IMR-90 (cell line): Measurements from ENCODE around the gene WDR47. TPM values are rescaled to one million over a fixed set of nuclear protein-coding genes. Genes with fewer than 3 reads are reported as not detected.

ENCODE experiments used
- ATAC-seq: fragments of 200-7000 bp; cut with Tn5 transposase; 2 replicates; pipeline ENCODE4 v1.9.1; 2020; ENCODE audit warnings: low read depth, mild to moderate bottlenecking, moderate library complexity
- BruUV-seq: library from RNA; stranded (reverse); fragments of 400-500 nt; replicated peaks from 2 replicates; lab custom pipeline; 2021; lab: Mats Ljungman, UMichigan
- CTCF ChIA-PET: fragments of 300-600 bp; formaldehyde crosslinking; extraction: SDS; loops from one replicate; lab custom pipeline; 2021; ENCODE audit warnings: antibody characterized with exemption; lab: Yijun Ruan, JAX
- POLR2A ChIA-PET: fragments of 300-600 bp; sonication (Branson Sonifier 250); formaldehyde crosslinking; loops from one replicate; lab custom pipeline; 2022; ENCODE audit warnings: antibody characterized with exemption; ENCODE audit not compliant: unreplicated experiment; lab: Charles Lee
- DNase-seq: peaks from one replicate; pipeline ENCODE4 v3.0.0; 2013
- H2AFZ ChIP-seq: replicated peaks from 2 replicates; pipeline ENCODE3; 2013; ENCODE audit warnings: low read length, mild to moderate bottlenecking; ENCODE audit not compliant: poor library complexity
- H2AK5ac ChIP-seq: 2 replicates; pipeline ENCODE4 v1.6.1; 2013; ENCODE audit warnings: low read depth, low read length, inconsistent platforms
- H2AK9ac ChIP-seq: replicated peaks from 2 replicates; pipeline ENCODE3; 2013; ENCODE audit warnings: mild to moderate bottlenecking, low read depth, low read length, moderate library complexity; ENCODE audit not compliant: poor library complexity
- H2BK120ac ChIP-seq: 2 replicates; pipeline ENCODE4 v1.6.1; 2013; ENCODE audit warnings: low read depth, low read length, inconsistent platforms
- H2BK15ac ChIP-seq: 3 replicates; pipeline ENCODE4 v1.6.1; 2013; ENCODE audit warnings: low read depth, low read length, inconsistent platforms
- H2BK20ac ChIP-seq: 2 replicates; pipeline ENCODE4 v1.6.1; 2013; ENCODE audit warnings: low read depth, mild to moderate bottlenecking, inconsistent platforms, low read length, moderate library complexity
- H2BK5ac ChIP-seq: 2 replicates; pipeline ENCODE4 v1.6.1; 2013; ENCODE audit warnings: mild to moderate bottlenecking, low read depth, low read length, inconsistent platforms; ENCODE audit not compliant: poor library complexity, severe bottlenecking
- H3K14ac ChIP-seq: replicated peaks from 2 replicates; pipeline ENCODE4 v1.6.1; 2013; ENCODE audit warnings: low read depth, low read length, inconsistent platforms
- H3K18ac ChIP-seq: 2 replicates; pipeline ENCODE4 v1.6.1; 2013; ENCODE audit warnings: low read depth, low read length, control low read depth
- H3K23ac ChIP-seq: 2 replicates; pipeline ENCODE4 v1.6.1; 2013; ENCODE audit warnings: low read depth, low read length, inconsistent platforms
- H3K27ac ChIP-seq: 2 replicates; pipeline ENCODE4 v1.5.1; 2013; ENCODE audit warnings: mild to moderate bottlenecking, control low read depth, low read length; ENCODE audit not compliant: insufficient read depth
- H3K27me3 ChIP-seq: 2 replicates; pipeline ENCODE4 v1.6.1; 2013; ENCODE audit warnings: low read length; ENCODE audit not compliant: control insufficient read depth, insufficient read depth
- H3K36me3 ChIP-seq: 2 replicates; pipeline ENCODE4 v1.6.1; 2013; ENCODE audit warnings: low read length, mixed read lengths; ENCODE audit not compliant: control insufficient read depth, insufficient read depth
- H3K4ac ChIP-seq: 2 replicates; pipeline ENCODE4 v1.6.1; 2013; ENCODE audit warnings: low read depth, low read length, inconsistent platforms
- H3K4me1 ChIP-seq: 2 replicates; pipeline ENCODE4 v1.6.1; 2013; ENCODE audit warnings: low read length, mixed read lengths; ENCODE audit not compliant: control insufficient read depth, insufficient read depth
- H3K4me2 ChIP-seq: 2 replicates; pipeline ENCODE4 v1.6.1; 2013; ENCODE audit warnings: low read depth, mild to moderate bottlenecking, control low read depth, low read length, moderate library complexity
- H3K4me3 ChIP-seq: 2 replicates; pipeline ENCODE4 v1.5.1; 2013; ENCODE audit warnings: low read depth, mild to moderate bottlenecking, control low read depth, low read length, moderate library complexity; ENCODE audit not compliant: insufficient read depth
- H3K56ac ChIP-seq: 2 replicates; pipeline ENCODE4 v1.6.1; 2013; ENCODE audit warnings: low read length, inconsistent platforms; ENCODE audit not compliant: insufficient read depth; ENCODE audit errors: extremely low read depth
- H3K79me1 ChIP-seq, 2 experiments: 2 replicates each; pipeline ENCODE4 v1.6.1; 2013; ENCODE audit warnings: low read length in 2 of 2, inconsistent platforms in 1 of 2, low read depth in 1 of 2
- H3K9ac ChIP-seq: 2 replicates; pipeline ENCODE4 v1.6.1; 2013; ENCODE audit warnings: low read depth, low read length, control low read depth
- H3K9me1 ChIP-seq: 2 replicates; pipeline ENCODE4 v1.6.1; 2013; ENCODE audit warnings: low read length, inconsistent platforms; ENCODE audit not compliant: insufficient read depth
- H3K9me3 ChIP-seq: 2 replicates; pipeline ENCODE4 v1.6.1; 2013; ENCODE audit warnings: low read length; ENCODE audit not compliant: control insufficient read depth, insufficient read depth
- H4K20me1 ChIP-seq: 2 replicates; pipeline ENCODE4 v1.6.1; 2013; ENCODE audit warnings: low read length, inconsistent platforms; ENCODE audit not compliant: insufficient read depth
- H4K5ac ChIP-seq: 2 replicates; pipeline ENCODE4 v1.6.1; 2013; ENCODE audit warnings: mild to moderate bottlenecking, low read depth, low read length, control low read depth
- H4K8ac ChIP-seq, 2 experiments: 2 replicates each; pipeline ENCODE4 v1.6.1; 2013; ENCODE audit warnings: low read depth in 2 of 2, low read length in 2 of 2, control low read depth in 1 of 2, inconsistent platforms in 1 of 2
- H4K91ac ChIP-seq: 2 replicates; pipeline ENCODE4 v1.6.1; 2013; ENCODE audit warnings: low read depth, low read length, inconsistent platforms; ENCODE audit not compliant: insufficient read depth
- BHLHE40 ChIP-seq: fragments of 150-350 bp; IDR thresholded peaks from 2 replicates; pipeline ENCODE4 v1.6.1; 2016; ENCODE audit warnings: mild to moderate bottlenecking, low read depth, low read length
- CEBPB ChIP-seq: IDR thresholded peaks from 2 replicates; pipeline ENCODE4 v1.6.1; 2012; ENCODE audit warnings: low read depth, low read length, improper control_type of control experiment
- CHD1 ChIP-seq: IDR thresholded peaks from 2 replicates; pipeline ENCODE4 v1.6.1; 2012; ENCODE audit warnings: low read depth, low read length, improper control_type of control experiment
- CTCF ChIP-seq: conservative IDR thresholded peaks from 2 replicates; pipeline ENCODE4 v1.5.1; 2012; ENCODE audit warnings: mild to moderate bottlenecking, low read depth, low read length, improper control_type of control experiment
- ELK1 ChIP-seq: fragments of 150-350 bp; IDR thresholded peaks from 2 replicates; pipeline ENCODE4 v1.6.1; 2016; ENCODE audit warnings: low read depth, mild to moderate bottlenecking, low read length, moderate library complexity, borderline replicate concordance
- FOS ChIP-seq: fragments of 150-350 bp; IDR thresholded peaks from 2 replicates; pipeline ENCODE4 v1.6.1; 2016; ENCODE audit warnings: low read depth, low read length
- MAFK ChIP-seq: IDR thresholded peaks from 2 replicates; pipeline ENCODE4 v1.6.1; 2012; ENCODE audit warnings: low read depth, low read length, improper control_type of control experiment
- MAZ ChIP-seq: IDR thresholded peaks from 2 replicates; pipeline ENCODE4 v1.6.1; 2012; ENCODE audit warnings: low read depth, mild to moderate bottlenecking, low read length, improper control_type of control experiment, moderate library complexity, borderline replicate concordance
- POLR2A ChIP-seq: IDR thresholded peaks from 2 replicates; pipeline ENCODE4 v1.6.1; 2012; ENCODE audit warnings: mild to moderate bottlenecking, low read depth, low read length
- RAD21 ChIP-seq: IDR thresholded peaks from 2 replicates; pipeline ENCODE4 v1.6.1; 2012; ENCODE audit warnings: low read length, improper control_type of control experiment
- RFX5 ChIP-seq: IDR thresholded peaks from 2 replicates; pipeline ENCODE4 v1.8.0; 2012; ENCODE audit warnings: low read depth, mild to moderate bottlenecking, low read length, moderate library complexity
- SMC3 ChIP-seq: fragments of 150-350 bp; IDR thresholded peaks from 2 replicates; pipeline ENCODE4 v1.6.1; 2016; ENCODE audit warnings: low read depth, mild to moderate bottlenecking, antibody characterized with exemption, low read length, moderate library complexity
- USF2 ChIP-seq: fragments of 150-350 bp; IDR thresholded peaks from 2 replicates; pipeline ENCODE4 v1.6.1; 2017; ENCODE audit warnings: mild to moderate bottlenecking, antibody characterized with exemption, low read length, low read depth
- WGBS, 2 experiments: methylation state at CpG; one replicate each; pipeline versions ENCODE4 v1.1.5 to v1.1.7; 2013; ENCODE audit warnings: missing lambda C conversion rate in 2 of 2; ENCODE audit not compliant: insufficient read length in 1 of 2; ENCODE audit errors: extremely low coverage in 2 of 2; 5-methylcytosine and 5-hydroxymethylcytosine counted together
- dilution Hi-C: fragments of 300-500 bp; cut with HindIII; formaldehyde crosslinking; loops from one replicate; pipeline ENCODE4 v1.14.3; 2018; ENCODE audit warnings: low sequenced_read_pairs; ENCODE audit not compliant: unreplicated experiment
- in situ Hi-C: fragments of 300-500 bp; cut with MboI; formaldehyde crosslinking; loops from 3 replicates; pipeline ENCODE4 v1.14.3; 2019; ENCODE audit warnings: low sequenced_read_pairs, inconsistent platforms, mixed read lengths
- intact Hi-C: fragments of 100-400 bp; cut with micrococcal nuclease; formaldehyde crosslinking; loops from 2 replicates; pipeline ENCODE4 v1.10.0; 2022
- polyA plus RNA-seq, 3 experiments: library from polyadenylated mRNA; depleted of rRNA; stranded (reverse); fragments of >200 nt; gene quantifications; 2 replicates each; pipeline ENCODE4 v1.2.3, GENCODE V29; 2012; ENCODE audit warnings: low replicate concordance in 1 of 3
- total RNA-seq: library from RNA; depleted of rRNA; stranded (reverse); fragments of >200 nt; gene quantifications from 2 replicates; pipeline ENCODE4 v1.2.3, GENCODE V29; 2012

Gene WDR47
- total and polyA plus RNA-seq, 2 of the 4 experiments (the other 2 are of a cell fraction), result 8.2 to 17.4 TPM

GRCh38 chr1:109090196-109091077 lies 48.5 kb upstream of the WDR47 start, which contains the start of gene TMEM167B:
Gene TMEM167B, plus strand, starts transcription at chr1:109090764. Its CDS starts 109 bp downstream, at chr1:109090873.
- Histone ChIP-seq H2AFZ (peak within 1 kb of the TSS; percentile 97), H3K4ac (peak within 1 kb of the TSS; percentile 96), H3K36me3 (peaks cover 3% of the 10 kb centered on the region; the same call in 1 of the 2 replicates), H3K9me3 (no peaks in the 10 kb centered on the region), H3K56ac (peak within 1 kb of the TSS; percentile 94), H3K23ac (peak within 1 kb of the TSS; percentile 75), H3K14ac (peak within 1 kb of the TSS; percentile 94), H3K9me1 (no peaks in the 10 kb centered on the region), H2BK15ac (peak within 1 kb of the TSS; percentile 73; the same call in 2 of the 3 replicates), H2AK9ac (peak within 1 kb of the TSS; percentile 90), H4K8ac (peak within 1 kb of the TSS; percentile 47 to 90), H2BK20ac (0 out of 2 replicates have a peak within 1 kb of the TSS, but pooled peaks have one; percentile 15), H3K27me3 (no peaks in the 10 kb centered on the region), H2AK5ac (peak within 1 kb of the TSS; percentile 90), H3K4me1 (peaks cover 8% of the 10 kb centered on the region; the same call in 1 of the 2 replicates), H3K79me1 (peaks cover 19 to 43% of the 10 kb centered on the region in 2 experiments), H3K4me2 (peak within 1 kb of the TSS; percentile 95), H4K20me1 (no peaks in the 10 kb centered on the region), H4K5ac (peak within 1 kb of the TSS; percentile 95), H2BK120ac (peak within 1 kb of the TSS; percentile 87), H3K4me3 (peak within 1 kb of the TSS; percentile 87), H3K9ac (peak within 1 kb of the TSS; percentile 94), H3K27ac (peak within 1 kb of the TSS; percentile 98), H2BK5ac (peak within 1 kb of the TSS; percentile 96), H4K91ac (peak within 1 kb of the TSS; percentile 93), H3K18ac (peak within 1 kb of the TSS; percentile 95)
- intact Hi-C loops, result no loop called here
- ChIA-PET POLR2A (interaction anchor here (1.2 kb wide), 1 partner anchor 14 kb away, joined by 3 read pairs; the partner anchor contains the start of gene TAF13), CTCF (interaction anchor here (1.7 kb wide), 2 partner anchors 10 to 22 kb away, joined by 4 to 6 read pairs; a partner anchor contains a TSS)
- DNase-seq (peak; percentile 97), ATAC-seq (peak; percentile 92)
- TSS peak; percentile 52 for BruUV-seq
- dilution Hi-C loops, result no loop called here
- in situ Hi-C loops, result no loop called here
- 1% methylated on average over 21 of the region's 67 CpGs; no CpG with 5 or more reads in 1 of the 2 experiments for WGBS, 2 experiments
- TF ChIP-seq FOS (no peak), POLR2A (peak; percentile 89), ELK1 (no peak), CTCF (no peak), CHD1 (no peak), RAD21 (no peak), USF2 (peak; percentile 15; the same call in 1 of the 2 replicates), MAZ (peak; percentile 45; the same call in 1 of the 2 replicates), BHLHE40 (peak; percentile 45; the same call in 1 of the 2 replicates), RFX5 (no peak), CEBPB (no peak), MAFK (no peak; the same call in 1 of the 2 replicates), SMC3 (no peak)
